OCI-LY1 (cell line): ENCODE data around the gene REST.

Experiments used
- EZH2 ChIP-seq: fragments of 200-600 bp; sonication (generic), shearing (Covaris generic); IDR thresholded peaks from 2 replicates; pipeline ENCODE4 v1.8.0; 2017; ENCODE audit warnings: borderline replicate concordance, mixed run types, mild to moderate bottlenecking, antibody characterized with exemption, low read length, moderate library complexity, mixed read lengths
- TF ChIP-seq, protein P1 (sequence below): fragments of 200-600 bp; sonication (generic), shearing (Covaris generic); IDR thresholded peaks from 2 replicates; pipeline ENCODE4 v1.5.1; 2017; ENCODE audit warnings: mild to moderate bottlenecking, antibody characterized with exemption, low read length, moderate library complexity, mixed read lengths

DNA sequence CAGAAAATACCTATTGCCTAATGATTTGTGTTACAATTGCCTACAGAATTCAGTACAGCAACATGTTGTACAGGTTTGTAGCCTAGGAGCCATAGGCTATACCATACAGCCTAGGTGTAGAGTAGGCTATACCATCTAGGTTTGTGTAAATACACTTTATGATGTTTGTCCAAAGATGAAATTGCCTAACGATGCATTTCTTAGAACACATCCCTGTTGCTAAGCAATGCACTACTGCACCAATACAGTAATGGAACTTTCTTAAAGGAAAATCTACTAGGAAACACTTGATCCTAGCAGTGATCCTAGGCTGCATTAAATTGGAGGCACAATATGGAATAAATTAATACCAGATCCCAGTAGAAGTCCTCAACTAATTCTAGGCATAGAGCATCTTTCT, 51.4 kb downstream of the REST start:
- TF ChIP-seq, protein P1, sequence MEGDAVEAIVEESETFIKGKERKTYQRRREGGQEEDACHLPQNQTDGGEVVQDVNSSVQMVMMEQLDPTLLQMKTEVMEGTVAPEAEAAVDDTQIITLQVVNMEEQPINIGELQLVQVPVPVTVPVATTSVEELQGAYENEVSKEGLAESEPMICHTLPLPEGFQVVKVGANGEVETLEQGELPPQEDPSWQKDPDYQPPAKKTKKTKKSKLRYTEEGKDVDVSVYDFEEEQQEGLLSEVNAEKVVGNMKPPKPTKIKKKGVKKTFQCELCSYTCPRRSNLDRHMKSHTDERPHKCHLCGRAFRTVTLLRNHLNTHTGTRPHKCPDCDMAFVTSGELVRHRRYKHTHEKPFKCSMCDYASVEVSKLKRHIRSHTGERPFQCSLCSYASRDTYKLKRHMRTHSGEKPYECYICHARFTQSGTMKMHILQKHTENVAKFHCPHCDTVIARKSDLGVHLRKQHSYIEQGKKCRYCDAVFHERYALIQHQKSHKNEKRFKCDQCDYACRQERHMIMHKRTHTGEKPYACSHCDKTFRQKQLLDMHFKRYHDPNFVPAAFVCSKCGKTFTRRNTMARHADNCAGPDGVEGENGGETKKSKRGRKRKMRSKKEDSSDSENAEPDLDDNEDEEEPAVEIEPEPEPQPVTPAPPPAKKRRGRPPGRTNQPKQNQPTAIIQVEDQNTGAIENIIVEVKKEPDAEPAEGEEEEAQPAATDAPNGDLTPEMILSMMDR = no peak
- no peak for TF ChIP-seq EZH2
